Caco-2 (cell line): Measurements from ENCODE around the gene ELP4. TPM values are rescaled to one million over a fixed set of nuclear protein-coding genes. Genes with fewer than 3 reads are reported as not detected.

Experiments
- BruUV-seq: library from RNA; stranded (reverse); fragments of 400-500 nt; replicated peaks from 2 replicates; lab custom pipeline; 2021; lab: Mats Ljungman, UMichigan
- CTCF ChIA-PET: fragments of 300-600 bp; sonication (Branson Sonifier 250); formaldehyde crosslinking; loops from one replicate; lab custom pipeline; 2022; ENCODE audit warnings: antibody characterized with exemption; lab: Charles Lee
- POLR2A ChIA-PET: fragments of 300-600 bp; sonication (Branson Sonifier 250); formaldehyde crosslinking; loops from one replicate; lab custom pipeline; 2022; ENCODE audit warnings: antibody characterized with exemption; lab: Charles Lee
- DNase-seq, 2 experiments: peaks; one replicate each; pipeline versions ENCODE4 v3.0.0 to v3.0.0-alpha.2; 2020 to 2022
- H3K27me3 ChIP-seq: replicated peaks from 2 replicates; pipeline ENCODE4 v1.6.0; 2011; ENCODE audit warnings: low read length; ENCODE audit not compliant: control insufficient read depth, insufficient read depth
- H3K36me3 ChIP-seq: 2 replicates; pipeline ENCODE4 v1.5.1; 2011; ENCODE audit warnings: low read length; ENCODE audit not compliant: control insufficient read depth, insufficient read depth
- H3K4me1 ChIP-seq: fragments of 250-450 bp; sonication (Bioruptor Pico); 2 replicates; pipeline ENCODE4 v1.5.1; 2020; ENCODE audit warnings: mild to moderate bottlenecking
- H3K4me3 ChIP-seq: 2 replicates; pipeline ENCODE4 v1.5.1; 2011; ENCODE audit warnings: low read depth, mild to moderate bottlenecking, control low read depth, low read length
- H3K9me3 ChIP-seq: fragments of 250-450 bp; sonication (Bioruptor Pico); 2 replicates; pipeline ENCODE4 v1.5.1; 2020; ENCODE audit warnings: mild to moderate bottlenecking, moderate library complexity
- H3K27ac Mint-ChIP-seq: one replicate; pipeline ENCODE4 v1.8.0; 2022; ENCODE audit warnings: mixed read lengths; ENCODE audit not compliant: unreplicated experiment
- H3K27me3 Mint-ChIP-seq: one replicate; pipeline ENCODE4 v1.8.0; 2022; ENCODE audit warnings: mixed read lengths; ENCODE audit not compliant: insufficient read depth, unreplicated experiment
- H3K36me3 Mint-ChIP-seq: one replicate; pipeline ENCODE4 v1.8.0; 2022; ENCODE audit warnings: mild to moderate bottlenecking, mixed read lengths; ENCODE audit not compliant: insufficient read depth, unreplicated experiment
- H3K4me1 Mint-ChIP-seq: one replicate; pipeline ENCODE4 v1.8.0; 2022; ENCODE audit warnings: low read depth, mixed read lengths; ENCODE audit not compliant: unreplicated experiment
- H3K4me3 Mint-ChIP-seq: one replicate; pipeline ENCODE4 v1.8.0; 2022; ENCODE audit warnings: mild to moderate bottlenecking, moderate library complexity, mixed read lengths; ENCODE audit not compliant: unreplicated experiment
- H3K9me3 Mint-ChIP-seq: one replicate; pipeline ENCODE4 v1.8.0; 2022; ENCODE audit warnings: mixed read lengths; ENCODE audit not compliant: unreplicated experiment
- intact Hi-C: fragments of 100-400 bp; cut with micrococcal nuclease; formaldehyde crosslinking; loops from one replicate; pipeline ENCODE4 v1.10.0; 2022; ENCODE audit not compliant: unreplicated experiment
- total RNA-seq: library from RNA; stranded (reverse); gene quantifications from 2 replicates; pipeline ENCODE4 v1.2.3, GENCODE V29; 2022
- TF ChIP-seq, protein P1 (sequence below), 2 experiments: fragments of 200-600 bp in 1 of 2; IDR thresholded peaks; 1 replicate in 1 of 2; 2 replicates in 1 of 2; pipeline versions ENCODE4 v1.5.1 to v1.8.0; 2011 to 2022; ENCODE audit warnings: antibody characterized with exemption in 1 of 2, control low read depth in 1 of 2, inconsistent platforms in 1 of 2, low read depth in 1 of 2, low read length in 1 of 2, mild to moderate bottlenecking in 1 of 2, moderate library complexity in 1 of 2; ENCODE audit not compliant: insufficient read depth in 1 of 2, severe bottlenecking in 1 of 2, unreplicated experiment in 1 of 2

ELP4 gene
- total RNA-seq, 1 experiment from 2014 or later = 18.8 TPM

DNA sequence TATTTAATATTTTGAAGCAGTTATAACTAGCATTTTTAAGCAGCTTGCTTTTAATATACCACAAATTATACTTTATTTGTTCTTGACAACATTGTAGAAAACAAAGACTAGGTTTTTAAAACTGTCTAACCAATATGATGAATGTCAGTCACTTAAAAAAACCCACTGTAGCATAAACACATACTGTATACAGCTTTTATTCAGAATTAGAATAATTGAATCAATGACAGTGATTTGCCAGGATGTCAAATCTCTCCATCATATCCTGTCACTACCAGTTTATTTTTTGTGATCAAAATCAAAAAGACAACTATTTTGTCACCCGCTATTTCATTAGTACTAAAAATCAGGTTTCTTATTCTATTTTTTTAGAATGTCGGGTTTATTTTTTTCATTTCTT, 275.0 kb downstream of the ELP4 start:
- intact Hi-C loops = no loop called here
- no peak for DNase-seq
- ChIA-PET POLR2A (no interaction called here), CTCF (no interaction called here)
- no TSS peak for BruUV-seq
- Mint-ChIP-seq H3K9me3 (no peaks in the 10 kb centered on the region), H3K27me3 (no peaks in the 10 kb centered on the region), H3K4me1 (no peaks in the 10 kb centered on the region), H3K27ac (no peak overlapping the region), H3K4me3 (no peak overlapping the region), H3K36me3 (no peaks in the 10 kb centered on the region)
- H3K27me3 ChIP-seq = no peaks in the 10 kb centered on the region
- TF ChIP-seq, protein P1, sequence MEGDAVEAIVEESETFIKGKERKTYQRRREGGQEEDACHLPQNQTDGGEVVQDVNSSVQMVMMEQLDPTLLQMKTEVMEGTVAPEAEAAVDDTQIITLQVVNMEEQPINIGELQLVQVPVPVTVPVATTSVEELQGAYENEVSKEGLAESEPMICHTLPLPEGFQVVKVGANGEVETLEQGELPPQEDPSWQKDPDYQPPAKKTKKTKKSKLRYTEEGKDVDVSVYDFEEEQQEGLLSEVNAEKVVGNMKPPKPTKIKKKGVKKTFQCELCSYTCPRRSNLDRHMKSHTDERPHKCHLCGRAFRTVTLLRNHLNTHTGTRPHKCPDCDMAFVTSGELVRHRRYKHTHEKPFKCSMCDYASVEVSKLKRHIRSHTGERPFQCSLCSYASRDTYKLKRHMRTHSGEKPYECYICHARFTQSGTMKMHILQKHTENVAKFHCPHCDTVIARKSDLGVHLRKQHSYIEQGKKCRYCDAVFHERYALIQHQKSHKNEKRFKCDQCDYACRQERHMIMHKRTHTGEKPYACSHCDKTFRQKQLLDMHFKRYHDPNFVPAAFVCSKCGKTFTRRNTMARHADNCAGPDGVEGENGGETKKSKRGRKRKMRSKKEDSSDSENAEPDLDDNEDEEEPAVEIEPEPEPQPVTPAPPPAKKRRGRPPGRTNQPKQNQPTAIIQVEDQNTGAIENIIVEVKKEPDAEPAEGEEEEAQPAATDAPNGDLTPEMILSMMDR (IDR thresholded peaks at IDR 0.05; ENCODE audit: insufficient read depth in 1 of 2, low read depth in 1 of 2, low read length in 1 of 2, severe bottlenecking in 1 of 2, unreplicated experiment in 1 of 2) = no peak
- H3K36me3 ChIP-seq = no peaks in the 10 kb centered on the region
- H3K4me3 ChIP-seq = no peak overlapping the region
- H3K4me1 ChIP-seq = no peaks in the 10 kb centered on the region
- H3K9me3 ChIP-seq = no peaks in the 10 kb centered on the region

DNA sequence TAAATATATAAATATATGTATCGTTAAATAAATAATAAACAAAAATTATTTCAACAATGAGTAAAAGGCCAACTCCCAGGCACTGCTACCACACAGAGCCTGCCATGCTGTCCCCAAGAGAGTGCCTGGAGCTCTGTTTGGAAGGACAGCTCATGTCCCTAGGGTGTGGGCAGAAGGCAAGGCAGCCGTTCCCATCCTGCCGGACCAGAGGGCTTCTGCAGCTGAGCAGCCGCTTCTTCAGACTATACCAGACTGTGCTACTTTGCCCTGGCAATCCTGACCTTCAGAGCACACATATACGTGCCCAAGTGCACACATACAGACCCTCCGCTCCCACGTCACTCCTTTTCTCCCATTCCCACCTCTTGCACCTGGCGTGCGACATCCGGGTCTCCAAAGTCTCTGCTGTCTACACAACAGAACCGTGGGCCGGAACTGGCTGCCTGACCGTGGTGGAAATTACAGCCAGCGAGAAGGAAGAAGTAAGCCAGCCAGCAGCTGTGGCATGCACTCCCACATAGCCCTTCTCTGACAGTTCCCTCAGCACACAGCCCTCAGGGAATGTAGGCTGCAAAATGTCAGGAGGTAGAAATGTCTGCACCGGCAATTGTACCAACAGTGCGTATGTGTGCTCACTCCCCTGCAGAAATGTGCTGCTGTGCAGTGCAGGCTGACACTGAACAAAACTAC, 277.6 kb downstream of the ELP4 start:
- Histone ChIP-seq H3K36me3 (no peaks in the 10 kb centered on the region), H3K4me3 (no peak overlapping the region), H3K9me3 (no peaks in the 10 kb centered on the region), H3K4me1 (no peaks in the 10 kb centered on the region), H3K27me3 (no peaks in the 10 kb centered on the region)
- CTCF ChIA-PET = no interaction called here
- BruUV-seq = no TSS peak
- intact Hi-C loops = no loop called here
- Mint-ChIP-seq H3K27ac (no peak overlapping the region), H3K27me3 (peaks cover 4% of the 10 kb centered on the region), H3K36me3 (no peaks in the 10 kb centered on the region), H3K4me1 (no peaks in the 10 kb centered on the region), H3K4me3 (no peak overlapping the region), H3K9me3 (no peaks in the 10 kb centered on the region)
- POLR2A ChIA-PET = no interaction called here
- DNase-seq = no peak
- TF ChIP-seq, protein P1 (IDR thresholded peaks at IDR 0.05; ENCODE audit: insufficient read depth in 1 of 2, low read depth in 1 of 2, low read length in 1 of 2, severe bottlenecking in 1 of 2, unreplicated experiment in 1 of 2) = no peak

DNA sequence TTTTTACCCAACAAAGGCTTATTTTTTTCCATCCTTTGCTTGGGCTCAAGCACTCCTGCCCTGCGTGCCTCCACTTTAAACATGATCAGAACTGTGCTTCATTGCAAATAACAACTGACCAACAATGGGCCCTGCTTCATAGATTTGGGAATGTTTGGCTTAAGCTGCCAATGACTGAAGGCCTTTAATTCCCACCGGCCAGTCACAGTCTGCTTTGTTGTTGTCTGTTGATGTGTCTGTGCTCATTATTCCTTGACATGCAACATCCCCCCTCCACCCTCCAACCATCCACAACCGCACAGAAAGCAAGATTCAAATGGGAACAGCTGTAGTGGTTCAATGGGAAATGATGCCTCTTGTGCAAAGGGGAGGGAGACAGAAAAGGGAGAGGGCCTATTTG, 278.5 kb downstream of the ELP4 start:
- CTCF ChIA-PET = no interaction called here
- no peaks in the 10 kb centered on the region for H3K36me3 Mint-ChIP-seq
- Histone ChIP-seq H3K4me3 (no peak overlapping the region), H3K4me1 (no peaks in the 10 kb centered on the region), H3K9me3 (no peaks in the 10 kb centered on the region), H3K36me3 (no peaks in the 10 kb centered on the region), H3K27me3 (no peaks in the 10 kb centered on the region)
- H3K4me1 Mint-ChIP-seq = no peaks in the 10 kb centered on the region
- TF ChIP-seq, protein P1 (IDR thresholded peaks at IDR 0.05; ENCODE audit: insufficient read depth in 1 of 2, low read depth in 1 of 2, low read length in 1 of 2, severe bottlenecking in 1 of 2, unreplicated experiment in 1 of 2) = no peak
- H3K4me3 Mint-ChIP-seq = no peak overlapping the region
- H3K9me3 Mint-ChIP-seq = no peaks in the 10 kb centered on the region
- POLR2A ChIA-PET = no interaction called here
- DNase-seq = no peak
- peaks cover 6% of the 10 kb centered on the region for H3K27me3 Mint-ChIP-seq
- BruUV-seq = no TSS peak
- intact Hi-C loops = no loop called here
- H3K27ac Mint-ChIP-seq = no peak overlapping the region
